Measurements from ENCODE around the gene USP31. TPM values are rescaled to one million over a fixed set of nuclear protein-coding genes. Genes with fewer than 3 reads are reported as not detected.

USP31 gene
- total RNA-seq, 2 experiments from 2014 or later, result 4.5 to 4.9 TPM

GRCh38 chr16:23131931-23132621 lies 17.2 kb downstream of the USP31 start:
- no peak overlapping the region for H3K4me3 Mint-ChIP-seq
- peaks cover 8% of the 10 kb centered on the region for H3K9me3 Mint-ChIP-seq
- H3K27ac Mint-ChIP-seq, result no peak overlapping the region
- ChIA-PET CTCF (interaction anchor here (1.3 kb wide), 1 partner anchor 16 kb away, joined by 3 read pairs; no protein-coding TSS in a partner anchor), POLR2A (interaction anchor here (0.8 kb wide), 1 partner anchor 17 kb away, joined by 3 read pairs; the partner anchor contains the start of gene USP31)
- peaks cover 17% of the 10 kb centered on the region for H3K4me1 Mint-ChIP-seq (ENCODE audit: low read depth)
- ATAC-seq (no peak), DNase-seq (no peak)
- H3K27me3 Mint-ChIP-seq, result no peaks in the 10 kb centered on the region
- no peak for TF ChIP-seq CTCF (IDR thresholded peaks at IDR 0.05)
- H3K36me3 Mint-ChIP-seq (ENCODE audit: low read depth), result peaks cover 8% of the 10 kb centered on the region
- intact Hi-C loops (cut with micrococcal nuclease), result no loop called here

- intact Hi-C loops (cut with micrococcal nuclease), result no loop called here
- ATAC-seq (no peak), DNase-seq (no peak)
- peaks cover 6% of the 10 kb centered on the region for H3K36me3 Mint-ChIP-seq (ENCODE audit: low read depth)
- ChIA-PET CTCF (no interaction called here), POLR2A (no interaction called here)
- no peak overlapping the region for H3K4me3 Mint-ChIP-seq
- no peak overlapping the region for H3K27ac Mint-ChIP-seq
- H3K4me1 Mint-ChIP-seq (ENCODE audit: low read depth), result peaks cover 17% of the 10 kb centered on the region
- TF ChIP-seq CTCF (IDR thresholded peaks at IDR 0.05), result no peak
- H3K9me3 Mint-ChIP-seq, result peaks cover 6% of the 10 kb centered on the region
- H3K27me3 Mint-ChIP-seq, result no peaks in the 10 kb centered on the region
Observed at GRCh38 chr16:23131436-23131835, 17.8 kb downstream of the USP31 start.

GRCh38 chr16:23131036-23131435 lies 18.2 kb downstream of the USP31 start:
- TF ChIP-seq CTCF (IDR thresholded peaks at IDR 0.05), result no peak
- Mint-ChIP-seq H3K4me1 (ENCODE audit: low read depth) (peaks cover 17% of the 10 kb centered on the region), H3K27me3 (no peaks in the 10 kb centered on the region), H3K36me3 (ENCODE audit: low read depth) (peaks cover 4% of the 10 kb centered on the region), H3K9me3 (peaks cover 5% of the 10 kb centered on the region), H3K4me3 (no peak overlapping the region), H3K27ac (no peak overlapping the region)
- CTCF ChIA-PET, result no interaction called here
- DNase-seq, result no peak
- POLR2A ChIA-PET, result no interaction called here
- intact Hi-C loops (cut with micrococcal nuclease), result no loop called here
- no peak for ATAC-seq

- peaks cover 17% of the 10 kb centered on the region for H3K4me1 Mint-ChIP-seq (ENCODE audit: low read depth)
- CTCF ChIA-PET, result interaction anchor here (1.4 kb wide), 1 partner anchor 15 kb away, joined by 3 read pairs; no protein-coding TSS in a partner anchor
- no peak overlapping the region for H3K4me3 Mint-ChIP-seq
- intact Hi-C loops (cut with micrococcal nuclease), result no loop called here
- DNase-seq (no peak), ATAC-seq (no peak)
- POLR2A ChIA-PET, result no interaction called here
- no peak for TF ChIP-seq CTCF (IDR thresholded peaks at IDR 0.05)
- no peaks in the 10 kb centered on the region for H3K27me3 Mint-ChIP-seq
- H3K27ac Mint-ChIP-seq, result no peak overlapping the region
- H3K9me3 Mint-ChIP-seq, result no peaks in the 10 kb centered on the region
- no peaks in the 10 kb centered on the region for H3K36me3 Mint-ChIP-seq (ENCODE audit: low read depth)
Observed at GRCh38 chr16:23129686-23130085, 19.6 kb downstream of the USP31 start.

- ChIA-PET CTCF (interaction anchor here (0.5 kb wide), 1 partner anchor 1161 kb away, joined by 3 read pairs; no protein-coding TSS in a partner anchor), POLR2A (no interaction called here)
- Mint-ChIP-seq H3K9me3 (no peaks in the 10 kb centered on the region), H3K27me3 (no peaks in the 10 kb centered on the region), H3K36me3 (ENCODE audit: low read depth) (no peaks in the 10 kb centered on the region), H3K27ac (no peak overlapping the region), H3K4me1 (ENCODE audit: low read depth) (peaks cover 21% of the 10 kb centered on the region), H3K4me3 (no peak overlapping the region)
- intact Hi-C loops (cut with micrococcal nuclease), result no loop called here
- ATAC-seq, result no peak
- no peak for TF ChIP-seq CTCF (IDR thresholded peaks at IDR 0.05)
- no peak for DNase-seq
Observed at GRCh38 chr16:23128056-23128455, 21.2 kb downstream of the USP31 start.
